GM12873 (cell line): ENCODE measurements around the gene PMPCA.

Experiments
- CTCF ChIP-seq: IDR thresholded peaks from 2 replicates; pipeline ENCODE4 v1.5.1; 2012; ENCODE audit warnings: low read depth, mild to moderate bottlenecking, moderate library complexity, low read length, control low read depth; ENCODE audit not compliant: insufficient read depth; ENCODE audit errors: missing control alignments

The PMPCA gene

GRCh38 chr9:136370687-136371532, 39.5 kb upstream of the PMPCA start:
- no peak for TF ChIP-seq CTCF

- TF ChIP-seq CTCF = no peak
These were observed 39.0 kb upstream of the PMPCA start for GRCh38 chr9:136371533-136371880.

- no peak for TF ChIP-seq CTCF
These were observed 38.5 kb upstream of the PMPCA start for GRCh38 chr9:136372006-136372405.

GRCh38 chr9:136372561-136373299, 37.7 kb upstream of the PMPCA start:
- TF ChIP-seq CTCF = no peak

- no peak for TF ChIP-seq CTCF
These were observed 36.9 kb upstream of the PMPCA start, which contains the start of gene CARD9 for GRCh38 chr9:136373300-136374182. TSS of gene CARD9 (minus strand) at chr9:136373669. CDS start at chr9:136372078, 1,591 bp downstream.

GRCh38 chr9:136374183-136374575, 36.3 kb upstream of the PMPCA start:
- TF ChIP-seq CTCF = no peak
